ENCODE data around the gene PGAP6. TPM values are rescaled to one million over a fixed set of nuclear protein-coding genes. Genes with fewer than 3 reads are reported as not detected.

Gene PGAP6
- total and polyA plus RNA-seq, 9 of the 15 experiments (the other 6 are each of a cell fraction or from before 2014, with no cell fraction given) = 0.45 to 50.2 (median 39.3) TPM

- TF ChIP-seq PHF8 (IDR thresholded peaks at IDR 0.05; ENCODE audit: borderline replicate concordance, low read length) (peak; percentile 79; the same call in 1 of the 2 replicates), CHD4 (IDR thresholded peaks at IDR 0.05; ENCODE audit: insufficient read depth, insufficient replicate concordance, low read depth, low read length, poor library complexity, severe bottlenecking) (peak; percentile 42), GABPB1 (CRISPR knock-in tag; IDR thresholded peaks at IDR 0.05) (peak; percentile 16; the same call in 1 of the 2 replicates), ZNF740 (CRISPR knock-in tag; IDR thresholded peaks at IDR 0.05) (no peak), ZNF740 (tag; IDR thresholded peaks at IDR 0.05) (peak in 1 of 2 experiments; percentile 94; a peak in 2 of 4 replicates), KAT2B (IDR thresholded peaks at IDR 0.05; ENCODE audit: low read depth, low read length) (no peak), SIN3B (IDR thresholded peaks at IDR 0.05; ENCODE audit: low read depth) (no peak), TCF7 (IDR thresholded peaks at IDR 0.05; ENCODE audit: borderline replicate concordance) (no peak), KDM5B (IDR thresholded peaks at IDR 0.05; ENCODE audit: insufficient replicate concordance, low read depth, low read length) (peak; percentile 71), NCOA1 (IDR thresholded peaks at IDR 0.05; ENCODE audit: low read depth) (no peak), RAD51 (IDR thresholded peaks at IDR 0.05; ENCODE audit: borderline replicate concordance, low read depth) (0 out of 2 replicates have a peak, but pooled peaks have one; percentile 26), GABPA (tag; conservative IDR thresholded peaks at IDR 0.05; ENCODE audit: low read depth) (peak; percentile 88), CTBP1 (IDR thresholded peaks at IDR 0.05; ENCODE audit: borderline replicate concordance) (peak; percentile 42; the same call in 1 of the 2 replicates), SAFB (IDR thresholded peaks at IDR 0.05; ENCODE audit: borderline replicate concordance, low read depth, low read length) (peak; percentile 91), UBTF (IDR thresholded peaks at IDR 0.05; ENCODE audit: borderline replicate concordance in 1 of 2, low read depth in 2 of 2, low read length in 2 of 2) (0 out of 4 replicates have a peak, but pooled peaks of 1 of the 2 experiments have one; percentile 13), ZFX (CRISPR knock-in tag; IDR thresholded peaks at IDR 0.05) (peak; percentile 27; the same call in 1 of the 2 replicates), RBFOX2 (IDR thresholded peaks at IDR 0.05; ENCODE audit: low read depth, low read length) (peak; percentile 49; the same call in 1 of the 2 replicates), THAP12 (CRISPR knock-in tag; IDR thresholded peaks at IDR 0.05) (0 out of 2 replicates have a peak, but pooled peaks have one; percentile 43), GATAD2B (IDR thresholded peaks at IDR 0.05; ENCODE audit: borderline replicate concordance) (0 out of 2 replicates have a peak, but pooled peaks have one; percentile 67), CCNT2 (IDR thresholded peaks at IDR 0.05; ENCODE audit: borderline replicate concordance, extremely low read depth, insufficient read length, low read depth, low read length) (peak; percentile 32), ZNF316 (IDR thresholded peaks at IDR 0.05) (no peak)
Measured at GRCh38 chr16:381789-382717, at the start of gene PGAP6 (continued).

All from K562 (cell line).